Keratinocyte (primary cell): Measurements from ENCODE around the gene BANF2. TPM values are rescaled to one million over a fixed set of nuclear protein-coding genes. Genes with fewer than 3 reads are reported as not detected.

Experiments used
- DNase-seq: peaks from one replicate; pipeline ENCODE4 v3.0.0-alpha.2; 2011; ENCODE audit warnings: low read depth, missing footprints, low spot score
- FAIRE-seq: peaks from 2 replicates; lab custom pipeline; 2011; peaks lifted over from hg19 to GRCh38; lab: Jason Lieb, UNC
- H2AFZ ChIP-seq: 2 replicates; pipeline ENCODE4 v1.6.0; 2012; ENCODE audit warnings: low read length, control low read depth, inconsistent platforms; ENCODE audit not compliant: control insufficient read depth
- H3K27ac ChIP-seq: 2 replicates; pipeline ENCODE4 v1.5.1; 2011; ENCODE audit warnings: low read length; ENCODE audit not compliant: control insufficient read depth, insufficient read depth
- H3K27me3 ChIP-seq: 3 replicates; pipeline ENCODE4 v1.6.0; 2011; ENCODE audit warnings: low read length; ENCODE audit not compliant: control insufficient read depth, insufficient read depth; ENCODE audit errors: extremely low read depth
- H3K36me3 ChIP-seq, 2 experiments: 2 replicates in 1 of 2; 3 replicates in 1 of 2; pipeline ENCODE4 v1.5.1; 2011; ENCODE audit warnings: low read length in 2 of 2, mild to moderate bottlenecking in 1 of 2; ENCODE audit not compliant: control insufficient read depth in 2 of 2, insufficient read depth in 2 of 2; ENCODE audit errors: extremely low read depth in 1 of 2
- H3K4me1 ChIP-seq: 3 replicates; pipeline ENCODE4 v1.5.1; 2011; ENCODE audit warnings: low read length; ENCODE audit not compliant: control insufficient read depth, insufficient read depth; ENCODE audit errors: extremely low read depth
- H3K4me2 ChIP-seq: 3 replicates; pipeline ENCODE4 v1.6.0; 2011; ENCODE audit warnings: low read depth, low read length; ENCODE audit not compliant: control insufficient read depth, insufficient read depth; ENCODE audit errors: extremely low read depth
- H3K4me3 ChIP-seq, 3 experiments: fragments of 200-600 bp in 1 of 3; sonication (generic) in 1 of 3; 2 replicates in 2 of 3; 3 replicates in 1 of 3; pipeline ENCODE4 v1.5.1; 2011 to 2016; ENCODE audit warnings: low read length in 3 of 3, mild to moderate bottlenecking in 3 of 3, control low read depth in 2 of 3, inconsistent platforms in 1 of 3, low read depth in 1 of 3, mixed read lengths in 1 of 3, mixed run types in 1 of 3, moderate library complexity in 1 of 3; ENCODE audit not compliant: control insufficient read depth in 2 of 3, insufficient read depth in 2 of 3; ENCODE audit errors: extremely low read depth in 1 of 3
- H3K79me2 ChIP-seq: 2 replicates; pipeline ENCODE4 v1.6.0; 2012; ENCODE audit warnings: low read length; ENCODE audit not compliant: control insufficient read depth, insufficient read depth
- H3K9ac ChIP-seq: 3 replicates; pipeline ENCODE4 v1.6.0; 2011; ENCODE audit warnings: low read length; ENCODE audit not compliant: control insufficient read depth, insufficient read depth; ENCODE audit errors: extremely low read depth
- H3K9me1 ChIP-seq: 3 replicates; pipeline ENCODE4 v1.6.0; 2011; ENCODE audit warnings: low read length; ENCODE audit not compliant: control insufficient read depth, insufficient read depth; ENCODE audit errors: extremely low read depth
- H3K9me3 ChIP-seq: 2 replicates; pipeline ENCODE4 v1.5.1; 2012; ENCODE audit warnings: low read depth, low read length; ENCODE audit not compliant: control insufficient read depth
- H4K20me1 ChIP-seq: 3 replicates; pipeline ENCODE4 v1.6.0; 2011; ENCODE audit warnings: low read length; ENCODE audit not compliant: control insufficient read depth, insufficient read depth; ENCODE audit errors: extremely low read depth
- CTCF ChIP-seq, 3 experiments: IDR thresholded peaks in 1 of 3; conservative IDR thresholded peaks in 1 of 3; optimal IDR thresholded peaks in 1 of 3; 2 replicates in 2 of 3; 3 replicates in 1 of 3; pipeline versions ENCODE3 to v1.5.1; 2011; ENCODE audit warnings: low read length in 3 of 3, mild to moderate bottlenecking in 3 of 3, moderate library complexity in 2 of 3, control low read depth in 1 of 3, inconsistent platforms in 1 of 3; ENCODE audit not compliant: insufficient read depth in 2 of 3; ENCODE audit errors: extremely low read depth in 1 of 3
- EZH2 ChIP-seq: IDR thresholded peaks from one replicate; pipeline ENCODE4 v1.6.1; 2012; ENCODE audit warnings: inconsistent platforms, mild to moderate bottlenecking, low read length, moderate library complexity
- dilution Hi-C: fragments of 300-500 bp; cut with MboI; formaldehyde crosslinking; loops from one replicate; pipeline ENCODE4 v1.7.0; 2020; ENCODE audit warnings: low sequenced_read_pairs; ENCODE audit not compliant: extremely low pct_ligation_motif_present
- polyA plus RNA-seq, 5 experiments: library from polyadenylated mRNA; depleted of rRNA in 3 of 5; stranded (reverse) in 3 of 5; stranded (forward) in 1 of 5; unstranded in 1 of 5; fragments of >200 nt; gene quantifications; 1 replicate in 1 of 5; 2 replicates in 3 of 5; 3 replicates in 1 of 5; pipeline versions ENCODE4 v1.2.1 to v1.2.3, GENCODE V29; 2011 to 2012; ENCODE audit warnings: missing spikeins in 2 of 5, low read depth in 1 of 5, low replicate concordance in 1 of 5

BANF2 gene
- polyA plus RNA-seq, 1 donor (not counting 4 experiments of a cell fraction or from before 2014, with no cell fraction given) = not detected

- peaks cover 25% of the 10 kb centered on the region for H4K20me1 ChIP-seq
Measured at GRCh38 chr20:17676378-17676759, 23.4 kb upstream of the BANF2 start.

GRCh38 chr20:17676942-17677341 is 22.8 kb upstream of the BANF2 start:
- no peaks in the 10 kb centered on the region for H3K9me3 ChIP-seq
- H3K27me3 ChIP-seq = no peaks in the 10 kb centered on the region
- peaks cover 23% of the 10 kb centered on the region for H4K20me1 ChIP-seq
- FAIRE-seq = no peak
- no peak overlapping the region for H3K4me2 ChIP-seq
- no peak for DNase-seq
- peaks cover 89% of the 10 kb centered on the region for H3K79me2 ChIP-seq
- TF ChIP-seq EZH2 = no peak
- no peak for TF ChIP-seq CTCF (optimal IDR thresholded peaks at IDR 0.05 in 1 of 3, IDR thresholded peaks at IDR 0.05 in 1 of 3, conservative IDR thresholded peaks at IDR 0.05 in 1 of 3; ENCODE audit: extremely low read depth in 1 of 3, insufficient read depth in 2 of 3, low read length in 3 of 3)
- H3K4me1 ChIP-seq = peaks cover 12% of the 10 kb centered on the region
- peaks cover 12 to 29% of the 10 kb centered on the region in 2 experiments for H3K36me3 ChIP-seq
- H3K9me1 ChIP-seq = no peaks in the 10 kb centered on the region
- no peak overlapping the region for H2AFZ ChIP-seq
- dilution Hi-C loops = no loop called here
- H3K27ac ChIP-seq = no peak overlapping the region
- no peak overlapping the region for H3K9ac ChIP-seq
- no peak overlapping the region for H3K4me3 ChIP-seq

More at GRCh38 chr20:17676378-17676759, 23.4 kb upstream of the BANF2 start:
- Histone ChIP-seq H2AFZ (no peak overlapping the region), H3K4me3 (no peak overlapping the region), H3K36me3 (peaks cover 13 to 29% of the 10 kb centered on the region in 2 experiments), H3K9me1 (no peaks in the 10 kb centered on the region), H3K9me3 (no peaks in the 10 kb centered on the region), H3K27me3 (no peaks in the 10 kb centered on the region), H3K9ac (no peak overlapping the region), H3K4me1 (peaks cover 12% of the 10 kb centered on the region), H3K4me2 (no peak overlapping the region), H3K27ac (no peak overlapping the region), H3K79me2 (peaks cover 95% of the 10 kb centered on the region)
- no peak for FAIRE-seq
- TF ChIP-seq CTCF (optimal IDR thresholded peaks at IDR 0.05 in 1 of 3, IDR thresholded peaks at IDR 0.05 in 1 of 3, conservative IDR thresholded peaks at IDR 0.05 in 1 of 3; ENCODE audit: extremely low read depth in 1 of 3, insufficient read depth in 2 of 3, low read length in 3 of 3) (no peak), EZH2 (no peak)
- dilution Hi-C loops = no loop called here
- DNase-seq = no peak
